ENCODE measurements around the gene GRIN2A.

GRIN2A gene
- 0 to 0.09 (median 0) reads per million in 4 experiments for total RNA-seq

GRCh38 chr16:10182222-10183053 is at the start of gene GRIN2A:
Gene GRIN2A, minus strand, starts transcription at chr16:10182428. Its CDS starts 2,017 bp downstream, at chr16:10180411.
- no peak for DNase-seq

DNA sequence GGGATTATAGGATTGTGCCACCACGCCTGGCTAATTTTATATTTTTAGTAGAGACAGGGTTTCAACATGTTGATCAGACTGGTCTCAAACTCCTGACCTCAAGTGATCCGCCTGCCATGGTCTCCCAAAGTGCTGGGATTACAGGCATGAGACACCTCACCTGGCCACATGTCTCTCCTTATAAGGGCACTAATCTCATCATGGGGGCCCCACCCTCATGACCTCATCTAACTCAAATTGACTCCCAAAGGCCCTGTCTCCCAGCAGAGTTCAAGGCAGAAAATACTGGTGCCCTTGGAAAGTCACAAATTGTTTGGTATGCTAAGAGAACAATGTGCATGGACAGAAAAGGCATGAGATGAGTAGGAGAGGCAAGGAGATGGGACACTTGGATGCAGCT is 49.3 kb upstream of the GRIN2A start:
- no peak for DNase-seq

- no peak for DNase-seq
Measured at GRCh38 chr16:10228779-10229178, 46.6 kb upstream of the GRIN2A start.

- DNase-seq: no peak
Measured at GRCh38 chr16:10226987-10227306, 44.7 kb upstream of the GRIN2A start.

- DNase-seq: no peak
Measured at GRCh38 chr16:10226141-10226986, 44.1 kb upstream of the GRIN2A start.

DNA sequence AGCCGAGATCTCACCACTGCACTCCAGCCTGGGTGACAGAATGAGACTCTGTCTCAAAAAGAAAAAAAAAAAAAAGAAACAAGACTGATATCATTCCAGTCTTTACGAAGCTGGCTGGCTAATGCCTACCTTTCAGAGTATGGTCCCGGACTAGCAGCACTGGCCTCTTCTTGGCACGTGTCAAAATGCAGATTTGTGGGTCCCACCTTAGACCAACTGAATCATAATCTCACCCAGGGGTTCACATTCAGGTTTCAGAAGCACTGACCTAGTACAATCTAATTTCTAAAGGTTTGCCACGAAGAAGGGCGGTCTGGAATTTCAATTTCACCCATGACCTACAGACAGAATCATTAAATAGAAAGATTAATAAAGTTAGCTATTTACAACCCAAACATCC is 43.4 kb upstream of the GRIN2A start:
- DNase-seq: no peak

DNA sequence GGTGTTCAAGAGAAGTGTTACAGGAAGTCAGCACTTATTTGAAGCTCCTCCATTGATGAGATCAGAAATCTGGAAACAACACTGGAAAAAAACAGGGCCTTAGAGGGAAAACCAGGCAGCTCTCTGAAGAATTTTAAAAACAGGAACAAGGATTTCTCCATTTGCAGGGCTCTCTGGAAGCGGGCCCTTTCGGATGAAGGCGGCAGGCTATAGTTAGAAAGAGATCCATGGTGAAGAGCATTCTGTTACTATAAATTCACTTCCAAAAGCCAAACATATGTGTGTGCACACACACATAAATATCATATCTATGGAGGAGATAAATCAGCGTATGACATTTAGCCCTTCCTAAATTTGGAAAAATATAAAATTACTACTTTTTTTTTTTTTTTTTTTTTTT is 42.6 kb upstream of the GRIN2A start:
- no peak for DNase-seq

GRCh38 chr16:10220942-10221341 is 38.7 kb upstream of the GRIN2A start:
- DNase-seq: no peak

GRCh38 chr16:10219742-10220141 is 37.5 kb upstream of the GRIN2A start:
- DNase-seq: no peak

- DNase-seq: no peak
Measured at GRCh38 chr16:10218490-10219206, 36.4 kb upstream of the GRIN2A start.

GRCh38 chr16:10213748-10214147 is 31.5 kb upstream of the GRIN2A start:
- DNase-seq: no peak

DNA sequence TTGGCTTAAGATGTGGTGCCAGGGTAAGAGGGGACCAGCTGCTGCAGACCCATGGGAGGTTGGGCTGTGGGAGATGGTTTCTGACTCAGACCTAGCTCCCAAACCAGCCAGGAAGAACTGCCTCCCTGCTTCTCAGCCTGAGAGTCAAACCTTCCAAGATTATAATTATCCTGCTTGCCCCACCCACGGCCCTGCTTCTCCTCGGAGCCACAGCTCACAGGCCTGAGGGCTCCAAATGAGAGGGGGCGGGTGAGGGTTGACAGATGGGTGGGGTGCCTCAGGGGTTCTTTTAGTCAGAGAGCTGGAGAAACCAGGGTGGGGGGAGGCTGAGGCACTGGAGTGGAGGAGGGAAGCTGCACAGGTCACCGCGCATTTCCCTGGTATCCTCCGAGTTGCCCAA is 28.7 kb upstream of the GRIN2A start:
- no peak for DNase-seq

DNA sequence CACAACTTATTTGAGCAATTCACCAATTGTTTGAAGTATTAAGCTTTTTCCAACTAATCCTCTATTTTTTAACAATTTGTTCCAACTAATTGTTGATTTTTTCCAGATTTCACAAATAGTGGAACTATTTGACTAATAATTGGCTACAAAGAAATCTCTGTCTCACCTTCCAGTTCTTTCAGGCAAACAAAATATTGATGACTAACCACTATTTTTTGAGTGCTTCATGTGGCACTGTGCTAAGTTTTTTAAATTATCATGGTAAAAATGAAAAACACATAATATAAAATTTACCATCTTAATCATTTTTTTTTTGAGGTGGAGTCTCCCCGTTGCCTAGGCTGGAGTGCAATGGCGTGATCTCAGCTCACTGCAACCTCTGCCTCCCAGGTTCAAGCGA is 24.6 kb upstream of the GRIN2A start:
- no peak for DNase-seq

DNA sequence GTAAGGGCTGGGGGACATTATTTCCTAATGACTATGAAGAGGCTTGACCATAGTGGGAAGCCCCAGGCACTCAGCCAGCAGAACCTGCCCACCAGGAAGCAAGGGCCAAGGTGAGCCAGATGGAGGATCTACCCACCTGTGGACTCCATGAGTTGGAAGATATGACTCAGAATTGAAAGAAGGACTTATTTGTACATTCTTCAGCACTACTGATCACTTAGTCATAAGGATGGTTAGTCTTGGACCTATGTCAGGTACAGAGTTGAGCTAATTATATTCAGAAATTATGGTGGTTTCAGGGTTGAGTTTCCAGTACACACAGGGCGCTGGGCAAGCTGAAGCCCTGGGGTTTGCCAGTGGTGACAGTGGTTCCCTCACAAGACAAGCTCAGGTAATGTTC is 24.0 kb upstream of the GRIN2A start:
- no peak for DNase-seq

DNA sequence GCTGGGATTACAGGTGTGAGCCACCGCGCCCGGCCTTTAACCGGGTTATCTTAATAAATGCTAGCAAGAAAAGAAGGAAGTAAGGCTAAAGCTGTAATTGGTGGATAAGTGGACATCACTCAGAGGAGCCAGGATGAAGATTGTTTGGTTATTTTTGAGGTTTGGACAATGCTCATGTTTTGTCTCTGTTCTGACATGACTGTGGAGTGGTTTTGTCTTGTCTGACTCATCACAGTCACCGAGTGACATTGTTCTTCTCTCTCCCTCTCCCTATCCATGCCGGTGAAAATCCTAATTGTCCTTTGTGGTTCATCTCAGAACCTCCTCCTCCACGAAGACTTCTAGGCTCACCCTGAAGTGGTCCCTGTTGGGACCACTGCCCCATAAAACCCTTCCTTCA is 23.5 kb upstream of the GRIN2A start:
- DNase-seq: no peak

DNA sequence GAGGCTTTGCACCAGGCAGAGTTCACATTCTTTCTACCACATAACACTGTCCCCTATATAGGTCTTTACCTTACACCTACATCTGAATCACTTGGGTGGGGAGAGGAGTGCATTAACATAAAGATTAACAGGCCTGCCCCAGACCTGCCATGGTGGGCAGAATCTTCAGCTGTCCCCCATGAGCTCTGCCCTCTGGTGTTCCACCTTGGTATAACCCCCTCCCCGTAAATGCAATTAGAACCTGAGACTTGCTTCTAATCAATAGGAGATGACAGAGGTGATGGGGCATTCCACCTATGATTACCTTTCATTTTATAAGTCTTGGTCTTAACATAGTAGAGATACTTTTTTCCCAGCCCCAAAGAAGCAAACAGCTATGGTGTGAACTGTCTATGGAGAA is 20.4 kb upstream of the GRIN2A start:
- DNase-seq: no peak

GRCh38 chr16:10200637-10201586 is 18.7 kb upstream of the GRIN2A start:
- DNase-seq: no peak

DNA sequence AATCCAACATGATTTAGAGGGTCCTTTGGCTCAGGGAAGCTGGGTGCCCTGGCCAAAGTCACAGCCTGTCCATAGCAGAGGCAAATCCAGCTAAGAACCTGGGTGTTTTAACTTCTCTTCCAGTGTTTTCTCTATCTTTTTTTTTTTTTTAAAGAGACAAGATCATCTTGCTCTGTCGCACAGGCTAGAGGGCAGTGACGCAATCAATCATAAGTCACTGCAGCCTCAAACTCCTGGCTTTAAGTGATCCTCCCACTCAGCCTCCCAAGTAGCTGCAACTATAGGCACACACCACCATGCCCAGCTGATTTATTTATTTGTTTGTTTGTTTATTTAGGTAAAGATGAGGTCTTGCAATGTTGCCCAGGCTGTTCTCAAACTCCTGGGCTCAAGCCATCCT is 14.8 kb upstream of the GRIN2A start:
- DNase-seq: no peak

DNA sequence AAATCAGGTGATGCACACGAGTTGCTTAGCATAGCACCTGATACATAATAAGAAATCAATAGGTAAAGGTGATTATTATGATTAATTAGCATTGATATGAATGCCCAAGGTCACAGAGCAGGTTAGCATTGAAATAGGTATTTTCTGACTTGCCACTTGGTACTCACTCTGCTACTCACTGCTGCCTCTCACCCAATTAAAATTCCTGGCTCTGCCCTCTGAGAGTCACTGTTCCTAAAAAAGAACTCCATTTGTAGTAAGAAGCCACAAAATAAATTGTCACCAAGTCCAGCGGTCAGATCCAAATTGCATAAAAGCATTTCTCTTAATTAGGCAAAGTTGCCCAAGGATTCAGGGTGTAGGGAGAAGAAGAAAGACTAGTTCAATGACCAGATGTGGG is 8.9 kb upstream of the GRIN2A start:
- DNase-seq: no peak

GRCh38 chr16:10189861-10190390 is 7.7 kb upstream of the GRIN2A start:
- DNase-seq: no peak

GRCh38 chr16:10188236-10188635 is 6.0 kb upstream of the GRIN2A start:
- no peak for DNase-seq

Measured in effector CD8-positive, alpha-beta T cell (primary cell).